GM19023 (cell line): ENCODE results near the gene RCE1.

Experiments
- ATAC-seq: cut with Tn5 transposase; IDR thresholded peaks from one replicate; pipeline ENCODE4 v1.9.1; 2021; ENCODE audit warnings: mild to moderate bottlenecking, moderate library complexity; ENCODE audit not compliant: unreplicated experiment

The RCE1 gene

GRCh38 chr11:66868082-66868725, 25.0 kb downstream of the RCE1 start:
- ATAC-seq: no peak

GRCh38 chr11:66868726-66869566, 25.7 kb downstream of the RCE1 start:
- ATAC-seq: peak; percentile 71

- no peak for ATAC-seq
Measured at GRCh38 chr11:66869567-66869870, 26.3 kb downstream of the RCE1 start.

GRCh38 chr11:66870131-66870530, 26.9 kb downstream of the RCE1 start:
- ATAC-seq: no peak

GRCh38 chr11:66870616-66871520, 27.6 kb downstream of the RCE1 start:
- no peak for ATAC-seq

GRCh38 chr11:66871521-66871901, 28.3 kb downstream of the RCE1 start:
- ATAC-seq: no peak

GRCh38 chr11:66874232-66874631, 31.0 kb downstream of the RCE1 start:
- no peak for ATAC-seq

- no peak for ATAC-seq
Measured at GRCh38 chr11:66875378-66875777, 32.1 kb downstream of the RCE1 start.

GRCh38 chr11:66877588-66878385, 34.5 kb downstream of the RCE1 start:
- no peak for ATAC-seq

- ATAC-seq: no peak
Measured at GRCh38 chr11:66878474-66878873, 35.2 kb downstream of the RCE1 start.

- ATAC-seq: no peak
Measured at GRCh38 chr11:66879000-66879399, 35.8 kb downstream of the RCE1 start.

GRCh38 chr11:66879583-66879982, 36.3 kb downstream of the RCE1 start:
- no peak for ATAC-seq

GRCh38 chr11:66879999-66880398, 36.8 kb downstream of the RCE1 start:
- no peak for ATAC-seq

GRCh38 chr11:66880496-66881450, 37.5 kb downstream of the RCE1 start:
- ATAC-seq: no peak

- ATAC-seq: no peak
Measured at GRCh38 chr11:66881451-66881835, 38.2 kb downstream of the RCE1 start.

- ATAC-seq: no peak
Measured at GRCh38 chr11:66881927-66882452, 38.7 kb downstream of the RCE1 start.

- ATAC-seq: no peak
Measured at GRCh38 chr11:66882561-66883015, 39.3 kb downstream of the RCE1 start.

GRCh38 chr11:66883016-66883965, 40.0 kb downstream of the RCE1 start:
- no peak for ATAC-seq
